Fibroblast of peridontal ligament (primary cell): ENCODE data around the gene CDKN1A.
A peak's percentile ranks its signal among the peaks of the same experiment; 100 is the strongest.

ENCODE experiments used
- DNase-seq: peaks from one replicate; pipeline ENCODE4 v3.0.0-alpha.2; 2010; ENCODE audit errors: extremely low read depth

Gene CDKN1A

DNA sequence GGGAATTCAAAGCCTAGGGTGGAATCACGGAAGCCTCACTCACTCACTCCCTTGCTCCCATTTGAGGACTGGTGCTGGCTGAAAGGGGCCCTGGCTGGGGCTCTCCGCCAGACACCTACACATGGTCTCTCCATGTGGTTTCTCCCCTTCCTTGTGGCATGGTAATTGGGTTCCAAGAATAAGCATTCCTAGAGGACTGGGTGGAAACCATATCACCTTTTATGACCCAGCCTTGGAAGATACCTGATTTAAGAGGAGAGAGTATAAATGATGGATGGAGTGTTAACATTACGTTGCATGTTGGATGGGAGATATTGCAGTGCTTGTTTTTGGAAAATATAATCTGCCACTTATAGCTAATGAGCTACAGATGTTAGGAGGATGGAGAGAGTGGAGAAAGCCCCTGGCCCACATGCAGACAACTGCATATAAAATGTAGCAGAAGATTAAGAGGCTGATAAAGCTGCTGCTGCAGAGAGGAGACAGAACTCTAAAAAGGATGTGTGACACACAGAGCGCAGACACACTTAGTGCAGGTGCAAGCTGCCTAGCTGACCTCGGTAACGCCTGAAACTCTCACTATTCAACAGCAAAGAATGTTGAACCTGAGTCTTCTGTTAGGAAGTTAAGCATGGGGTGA is 23.3 kb upstream of the CDKN1A start:
- no peak for DNase-seq

DNA sequence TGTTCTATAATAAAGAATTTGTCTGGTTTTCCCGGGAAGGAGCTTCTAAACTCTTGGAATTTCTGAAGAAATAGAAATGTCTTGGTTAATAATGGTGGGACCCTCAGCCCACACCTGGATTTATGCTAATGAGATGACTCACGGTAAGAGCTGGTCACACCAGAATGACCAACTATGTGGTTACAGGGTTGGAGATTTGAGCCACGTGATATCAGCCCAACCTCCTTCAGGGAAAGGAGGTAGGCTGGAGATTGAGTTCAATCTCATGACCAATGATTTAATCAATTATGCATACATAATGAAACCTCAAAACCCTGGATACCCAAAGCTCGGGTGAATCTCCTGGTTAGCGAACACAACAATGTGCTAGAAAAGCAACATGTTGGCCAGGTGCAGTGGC is 22.1 kb upstream of the CDKN1A start:
- no peak for DNase-seq

DNA sequence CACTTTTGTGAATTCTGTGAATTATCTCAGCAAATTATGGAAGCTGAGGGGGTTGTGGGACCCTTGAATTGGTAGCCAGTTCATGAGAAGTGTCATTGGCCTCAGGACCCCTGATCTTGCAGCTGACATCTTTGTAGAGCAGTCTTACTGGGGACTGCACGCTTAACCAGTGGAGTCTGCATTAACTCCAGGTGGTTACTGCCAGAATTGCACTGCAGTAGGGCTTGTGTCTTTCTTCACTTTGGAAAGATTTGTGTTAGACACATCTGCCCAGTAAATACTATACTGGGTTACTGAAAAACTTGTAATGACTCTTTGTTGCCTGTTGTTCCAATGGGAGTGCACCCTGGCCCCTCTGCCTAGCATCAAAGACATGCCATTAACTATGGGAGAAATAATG is 21.2 kb upstream of the CDKN1A start:
- no peak for DNase-seq

DNA sequence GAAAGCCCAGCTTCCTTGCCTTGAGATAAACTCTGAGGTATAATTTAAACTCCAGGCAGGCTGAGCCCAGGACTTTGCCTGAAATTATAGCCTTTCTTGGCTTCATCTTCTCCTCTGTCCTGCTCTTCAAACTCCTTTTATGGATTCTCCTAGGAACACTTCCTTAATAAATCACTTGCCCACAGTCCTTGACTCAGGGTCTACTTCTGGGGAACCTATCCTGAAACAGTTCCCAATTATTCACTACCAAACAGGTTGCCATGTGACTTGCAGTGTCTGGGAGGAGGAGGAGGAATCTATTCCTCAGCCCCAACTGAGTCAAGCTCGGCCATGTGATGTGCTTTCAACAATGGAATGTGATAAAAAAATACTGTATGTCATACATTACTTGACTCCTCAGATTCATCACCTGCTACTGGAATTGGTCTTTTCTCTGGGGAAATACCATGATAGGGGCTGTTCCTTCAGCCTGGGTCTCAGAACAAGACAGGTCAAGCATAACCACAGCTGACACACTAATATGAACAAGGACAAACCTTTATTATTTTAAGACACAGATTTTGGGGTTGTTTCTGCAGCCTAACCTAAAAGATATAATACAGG is 20.5 kb upstream of the CDKN1A start:
- peak; percentile 28 for DNase-seq

DNA sequence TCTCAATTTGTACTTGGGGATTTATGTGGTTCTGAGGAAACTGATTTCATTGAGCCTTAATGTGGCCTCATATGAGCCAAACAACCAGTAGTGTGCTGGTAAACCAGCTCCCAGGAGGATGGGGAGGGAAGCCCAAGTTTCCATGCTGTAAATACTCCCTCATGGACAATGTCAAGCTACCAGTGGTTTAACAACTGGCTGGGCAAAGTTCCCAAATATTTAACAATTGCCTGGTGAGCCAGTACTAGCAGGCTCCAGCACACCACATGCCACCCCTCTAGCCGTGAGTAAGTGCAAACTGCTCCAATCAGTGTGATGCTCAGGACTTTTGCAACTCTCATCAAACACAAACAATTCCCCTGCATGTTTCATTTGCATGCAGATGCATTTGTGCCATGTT is 19.2 kb upstream of the CDKN1A start:
- peak; percentile 99 for DNase-seq

DNA sequence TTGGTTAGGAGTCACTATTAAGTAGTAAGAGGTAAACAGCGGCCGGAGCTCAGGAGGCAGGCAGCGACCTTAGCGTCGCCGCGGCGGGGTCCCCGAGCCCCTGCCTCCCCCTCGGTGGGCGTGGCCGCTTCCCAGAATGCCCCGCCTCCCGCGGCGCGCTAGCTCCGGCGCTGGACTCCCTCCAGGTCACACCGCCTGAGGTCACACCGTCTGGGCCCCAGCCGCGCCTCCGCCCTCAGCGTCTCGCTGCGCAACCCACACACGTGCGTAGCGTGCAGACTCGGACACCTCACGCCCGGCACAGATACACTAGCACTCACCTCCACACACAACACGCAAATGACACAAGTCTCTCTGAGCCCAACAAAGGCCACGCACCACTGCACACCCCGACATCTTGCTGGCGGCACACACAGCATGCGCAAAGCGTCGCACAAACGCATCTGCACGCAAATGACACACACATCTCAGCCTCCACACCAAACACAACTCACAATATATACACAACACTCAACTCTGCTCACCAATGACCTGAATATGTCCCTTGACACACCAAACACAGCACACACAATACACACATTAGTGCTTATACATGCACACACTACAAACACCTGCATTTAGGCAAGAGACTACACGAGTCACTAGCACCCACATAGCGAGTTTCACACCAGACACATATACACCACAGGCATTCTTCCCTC is 17.6 kb upstream of the CDKN1A start:
- no peak for DNase-seq

DNA sequence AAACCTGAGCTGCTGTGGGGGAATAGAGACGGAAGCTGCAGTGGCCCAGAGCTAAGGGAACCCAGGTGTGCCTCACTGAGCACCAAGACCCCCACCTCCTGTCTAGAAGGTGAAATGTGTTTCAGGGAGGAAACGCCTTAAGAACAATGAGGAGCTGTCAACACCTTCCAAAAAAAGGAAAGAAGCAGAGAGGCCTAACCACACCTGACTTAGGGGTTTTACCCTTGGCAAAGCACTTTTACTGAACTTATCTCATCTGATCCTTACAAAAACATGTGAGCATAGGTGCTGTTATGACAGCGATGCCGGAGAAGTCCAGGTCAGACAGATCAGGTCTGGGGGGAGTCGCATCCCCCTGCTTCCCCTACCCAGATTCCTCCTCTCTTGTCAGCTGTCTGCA is 16.1 kb upstream of the CDKN1A start:
- no peak for DNase-seq

DNA sequence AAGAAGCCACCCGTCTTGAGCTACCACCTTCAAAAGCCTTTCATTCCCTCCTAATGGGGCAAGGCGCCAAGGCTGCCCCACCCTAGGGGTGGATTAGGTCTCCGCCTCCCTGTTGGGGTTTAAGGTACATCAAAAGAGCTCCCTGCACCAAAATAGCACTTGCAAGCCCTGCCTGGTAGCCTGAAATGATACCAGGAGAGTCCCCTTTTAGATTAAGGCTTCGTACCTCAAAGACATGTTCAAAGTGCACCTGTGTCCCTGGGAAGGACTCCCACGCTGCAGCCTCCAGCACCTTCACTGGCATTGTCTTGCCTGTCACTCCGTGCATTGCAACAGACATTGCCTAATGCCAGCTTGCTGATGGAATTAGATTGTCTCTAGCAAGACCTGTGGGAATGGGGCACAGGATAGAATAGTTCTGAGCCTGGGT is 15.7 kb upstream of the CDKN1A start:
- no peak for DNase-seq

DNA sequence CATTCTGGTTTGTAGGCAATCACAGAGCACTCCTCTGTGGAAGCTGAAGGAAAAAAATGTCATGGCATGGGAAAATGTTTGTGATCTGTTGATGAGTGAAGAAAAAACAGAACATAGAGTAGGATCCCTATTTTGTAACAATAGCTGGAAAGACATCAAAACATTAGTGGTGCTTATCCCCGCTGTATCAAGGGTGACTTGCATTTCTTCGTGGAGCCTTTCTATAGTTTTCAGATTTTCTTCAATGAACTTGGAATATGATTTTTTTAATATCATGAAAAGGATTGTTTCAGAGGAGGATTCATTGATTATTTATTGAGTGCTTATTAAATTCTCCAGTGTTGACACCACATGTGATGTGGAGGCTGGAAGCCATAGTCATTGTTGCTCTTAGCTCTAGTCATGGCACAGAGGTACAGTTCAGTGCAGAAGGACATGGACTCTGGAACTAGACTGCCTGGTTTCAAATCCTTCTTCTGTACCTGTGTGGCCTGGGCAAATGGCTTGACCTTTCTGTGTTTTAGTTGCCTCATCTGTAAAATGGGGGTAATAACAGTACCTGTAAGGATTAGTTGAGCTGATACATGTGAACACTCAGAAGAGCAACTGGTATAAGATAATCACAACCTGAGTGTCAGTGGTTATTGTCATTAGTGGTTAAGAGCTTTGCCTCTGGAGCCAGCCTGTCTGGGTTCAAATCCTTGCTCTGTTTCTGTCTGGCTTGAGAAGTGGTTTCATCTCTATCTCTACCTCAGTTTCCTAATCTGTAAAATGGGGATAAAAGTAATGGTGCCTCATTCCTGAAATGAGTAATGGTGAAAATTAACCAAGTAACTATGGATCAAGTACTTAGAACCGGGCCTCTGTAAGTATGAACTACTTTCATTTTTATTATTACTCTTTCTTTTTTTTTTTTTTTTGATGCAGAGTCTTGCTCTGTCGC is 14.7 kb upstream of the CDKN1A start:
- no peak for DNase-seq

DNA sequence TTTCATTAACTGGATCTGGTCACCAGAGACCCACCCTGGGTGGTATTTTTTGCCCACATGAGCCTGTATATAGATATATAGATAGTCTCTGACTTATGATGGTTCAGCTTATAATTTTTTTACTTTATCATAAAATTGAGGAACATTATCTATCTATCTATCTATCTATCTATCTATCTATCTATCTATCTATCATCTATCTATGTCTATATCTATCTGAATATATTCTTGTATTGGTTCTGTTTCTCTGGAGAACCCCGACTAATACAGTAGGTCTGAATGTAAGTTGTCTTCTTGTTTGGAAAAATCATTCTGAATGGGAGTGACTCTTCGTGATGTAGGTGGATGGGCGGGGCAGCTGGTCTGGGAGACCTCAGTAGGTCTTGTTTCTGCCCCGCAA is 13.3 kb upstream of the CDKN1A start:
- no peak for DNase-seq

DNA sequence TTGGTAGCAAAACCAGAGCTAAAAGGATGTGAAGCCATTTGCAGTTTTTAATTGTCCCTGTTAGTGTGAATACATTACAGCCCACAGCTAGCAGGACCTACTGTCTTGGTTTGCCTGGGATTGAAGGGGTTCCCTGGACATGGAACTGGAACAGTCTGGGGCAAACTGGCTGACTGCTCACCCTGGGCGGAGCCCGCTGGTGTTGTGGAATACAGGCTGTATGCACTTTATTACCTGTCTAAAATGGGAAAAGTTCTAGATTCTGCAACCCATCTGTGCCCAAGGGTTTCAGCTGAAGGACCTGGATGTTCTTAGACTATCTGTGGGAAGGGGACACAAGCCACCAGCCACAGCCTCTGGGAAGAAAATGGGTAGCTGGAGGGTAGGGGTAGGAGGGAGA is 12.2 kb upstream of the CDKN1A start:
- DNase-seq = no peak

DNA sequence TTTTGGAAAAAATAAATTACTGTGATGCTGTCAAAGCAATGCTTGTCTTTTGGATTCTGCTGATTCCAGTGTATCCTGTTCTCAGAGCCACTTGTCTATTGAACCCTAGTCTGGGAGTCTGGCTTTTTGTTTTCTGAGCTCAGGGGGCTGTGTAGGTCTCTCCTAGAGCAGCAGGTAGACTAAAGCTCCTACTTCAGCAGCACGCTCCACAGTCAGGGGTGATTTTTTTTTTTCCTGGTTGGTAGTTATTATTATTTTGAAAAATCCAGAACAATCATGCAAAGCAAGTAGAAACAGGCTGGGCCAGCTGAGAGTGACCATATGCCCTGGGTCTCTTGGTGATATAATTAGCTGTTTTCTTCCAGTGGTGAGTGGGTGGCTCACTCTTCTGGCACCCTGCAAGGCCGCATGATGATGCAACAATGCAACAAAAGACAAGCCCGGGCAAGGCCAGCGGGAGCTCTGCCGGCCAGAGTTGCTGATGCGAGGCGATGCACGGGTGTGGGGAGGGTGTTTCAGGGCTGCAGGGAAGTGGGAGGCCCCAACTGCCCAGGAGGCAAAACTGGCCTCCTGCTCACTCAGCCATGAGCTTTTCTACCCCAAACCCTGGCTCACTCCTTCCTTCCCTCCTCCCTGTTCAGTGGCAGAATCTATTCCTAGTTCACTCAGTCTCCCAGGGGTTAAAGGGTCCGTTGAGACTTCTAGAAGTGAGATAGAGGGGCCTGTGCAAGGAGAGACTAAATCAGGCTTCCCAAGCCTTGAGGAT is 11.5 kb upstream of the CDKN1A start:
- peak; percentile 97 for DNase-seq

DNA sequence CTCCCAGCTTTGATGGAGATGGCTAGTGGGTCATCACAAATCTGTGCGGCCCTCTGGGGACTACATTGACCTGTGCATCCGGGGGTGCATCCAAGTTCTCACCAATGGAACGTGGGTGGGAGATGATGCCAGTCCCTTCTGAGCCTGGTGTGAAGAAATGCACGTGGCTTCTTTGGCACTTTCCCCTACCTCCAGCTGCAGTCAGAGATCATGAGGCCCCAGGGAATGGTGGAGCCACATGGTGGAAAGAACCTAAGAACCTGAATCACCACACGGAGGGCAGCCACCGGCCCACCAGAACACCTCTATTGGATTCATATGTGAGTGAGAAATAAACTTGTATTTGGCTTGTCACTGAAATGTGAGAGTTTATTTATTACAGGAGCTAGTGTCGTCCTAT is 9.9 kb upstream of the CDKN1A start:
- no peak for DNase-seq

DNA sequence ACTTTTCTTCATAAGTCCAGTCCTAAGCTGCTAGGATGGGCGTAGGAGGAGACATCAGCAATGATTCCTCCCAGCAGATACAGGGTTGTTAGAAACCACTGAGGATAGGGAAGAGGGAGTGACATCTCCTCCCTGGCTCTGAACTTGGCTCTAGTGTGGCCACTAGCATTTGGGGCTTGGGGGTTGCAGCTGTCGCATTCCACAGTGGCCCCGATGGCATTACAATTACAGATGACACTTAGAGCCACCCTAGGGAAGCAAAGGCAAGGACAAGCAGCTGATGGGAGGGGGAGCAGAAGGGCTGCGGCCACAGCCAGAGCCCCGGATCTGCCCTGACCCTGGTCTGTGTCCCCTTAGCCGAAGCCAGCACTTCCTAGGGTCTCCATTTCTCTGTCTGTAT is 9.5 kb upstream of the CDKN1A start:
- no peak for DNase-seq

DNA sequence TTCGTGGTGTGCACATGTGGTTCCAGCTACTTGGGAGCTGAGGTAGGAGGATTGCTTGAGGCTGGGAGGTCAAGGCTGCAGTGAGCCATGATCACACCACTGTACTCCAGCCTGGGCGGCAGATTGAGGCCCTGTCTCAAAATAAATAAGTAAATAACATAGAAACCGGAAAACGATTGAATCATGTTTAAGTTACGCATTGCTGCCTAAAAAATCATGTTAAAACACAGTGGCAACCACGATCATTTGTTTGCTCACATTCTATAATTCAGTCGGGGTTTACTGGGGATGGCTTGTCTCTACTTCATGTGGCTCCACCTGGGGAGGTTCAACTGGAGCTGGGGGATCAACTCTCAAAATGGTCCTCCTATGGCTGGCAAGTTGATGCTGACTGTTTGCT is 8.2 kb upstream of the CDKN1A start:
- no peak for DNase-seq

DNA sequence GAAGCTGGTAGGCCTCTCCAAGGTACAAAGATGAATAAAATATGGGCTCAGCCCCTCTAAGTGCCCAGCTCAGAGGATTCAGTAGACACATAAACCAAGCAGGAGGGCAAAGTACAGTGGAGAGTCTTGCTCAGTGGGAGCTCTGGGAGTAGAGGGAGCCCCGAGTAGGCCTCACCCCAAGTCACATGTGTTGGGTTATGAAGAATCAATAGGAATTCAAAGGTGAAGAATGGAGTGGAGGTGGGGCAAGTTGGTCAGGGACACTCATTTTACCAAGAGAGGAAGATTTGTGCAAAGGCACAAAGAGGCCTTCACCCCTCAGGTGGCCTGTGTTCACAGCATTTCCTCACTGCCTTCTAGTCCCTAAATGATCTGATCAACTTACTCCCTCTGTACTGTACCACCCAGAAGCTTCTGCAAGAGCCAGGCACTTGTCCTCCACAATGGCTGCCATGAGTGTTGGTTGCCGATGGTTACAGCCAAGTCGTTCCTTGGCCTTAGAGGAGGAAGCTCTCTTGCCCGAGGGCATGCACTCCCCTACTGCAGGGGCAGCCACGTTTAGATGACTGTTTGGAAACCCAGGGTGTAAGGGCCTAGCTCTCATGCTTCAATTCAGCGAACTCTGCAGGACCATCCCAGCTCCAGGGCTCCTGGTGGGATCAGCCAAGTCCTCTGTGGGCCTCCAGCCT is 6.7 kb upstream of the CDKN1A start:
- no peak for DNase-seq

DNA sequence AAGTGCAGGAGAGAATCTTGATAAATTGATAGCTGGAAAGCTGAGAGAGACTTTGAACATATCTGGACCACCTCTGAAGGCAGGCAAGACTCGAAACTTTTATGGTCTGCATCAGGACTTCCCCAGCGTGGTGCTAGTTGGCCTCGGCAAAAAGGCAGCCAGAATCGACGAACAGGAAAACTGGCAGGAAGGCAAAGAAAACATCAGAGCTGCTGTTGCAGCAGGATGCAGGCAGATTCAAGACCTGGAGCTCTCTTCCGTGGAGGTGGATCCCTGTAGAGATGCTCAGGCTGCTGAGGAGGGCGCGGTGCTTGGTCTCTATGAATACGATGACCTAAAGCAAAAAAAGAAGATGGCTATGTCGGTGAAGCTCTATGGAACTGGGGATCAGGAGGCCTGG is 4.6 kb upstream of the CDKN1A start:
- DNase-seq = no peak

DNA sequence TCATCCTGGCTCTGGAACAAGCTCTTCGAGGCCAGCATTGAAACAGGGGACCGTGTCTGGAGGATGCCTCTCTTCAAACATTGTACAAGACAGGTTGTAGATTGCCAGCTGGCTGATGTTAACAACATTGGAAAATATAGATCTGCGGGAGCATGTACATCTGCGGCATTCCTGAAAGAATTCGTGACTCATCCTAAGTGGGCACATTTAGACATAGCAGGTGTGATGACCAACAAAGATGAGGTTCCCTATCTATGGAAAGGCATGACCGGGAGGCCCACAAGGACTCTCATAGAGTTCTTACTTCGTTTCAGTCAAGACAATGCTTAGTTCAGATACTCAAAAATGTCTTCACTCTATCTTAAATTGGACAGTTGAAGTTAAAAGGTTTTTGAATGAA is 3.6 kb upstream of the CDKN1A start:
- DNase-seq = no peak

DNA sequence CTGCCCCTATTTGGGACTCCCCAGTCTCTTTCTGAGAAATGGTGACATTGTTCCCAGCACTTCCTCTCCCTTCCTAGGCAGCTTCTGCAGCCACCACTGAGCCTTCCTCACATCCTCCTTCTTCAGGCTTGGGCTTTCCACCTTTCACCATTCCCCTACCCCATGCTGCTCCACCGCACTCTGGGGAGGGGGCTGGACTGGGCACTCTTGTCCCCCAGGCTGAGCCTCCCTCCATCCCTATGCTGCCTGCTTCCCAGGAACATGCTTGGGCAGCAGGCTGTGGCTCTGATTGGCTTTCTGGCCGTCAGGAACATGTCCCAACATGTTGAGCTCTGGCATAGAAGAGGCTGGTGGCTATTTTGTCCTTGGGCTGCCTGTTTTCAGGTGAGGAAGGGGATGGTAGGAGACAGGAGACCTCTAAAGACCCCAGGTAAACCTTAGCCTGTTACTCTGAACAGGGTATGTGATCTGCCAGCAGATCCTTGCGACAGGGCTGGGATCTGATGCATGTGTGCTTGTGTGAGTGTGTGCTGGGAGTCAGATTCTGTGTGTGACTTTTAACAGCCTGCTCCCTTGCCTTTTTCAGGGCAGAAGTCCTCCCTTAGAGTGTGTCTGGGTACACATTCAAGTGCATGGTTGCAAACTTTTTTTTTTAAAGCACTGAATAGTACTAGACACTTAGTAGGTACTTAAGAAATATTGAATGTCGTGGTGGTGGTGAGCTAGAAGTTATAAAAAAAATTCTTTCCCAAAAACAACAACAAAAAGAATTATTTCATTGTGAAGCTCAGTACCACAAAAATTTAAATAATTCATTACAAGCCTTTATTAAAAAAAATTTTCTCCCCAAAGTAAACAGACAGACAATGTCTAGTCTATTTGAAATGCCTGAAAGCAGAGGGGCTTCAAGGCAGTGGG is 2.1 kb upstream of the CDKN1A start:
- peak; percentile 64 for DNase-seq
